ENCODE measurements around the gene ATP8B3.

DNA sequence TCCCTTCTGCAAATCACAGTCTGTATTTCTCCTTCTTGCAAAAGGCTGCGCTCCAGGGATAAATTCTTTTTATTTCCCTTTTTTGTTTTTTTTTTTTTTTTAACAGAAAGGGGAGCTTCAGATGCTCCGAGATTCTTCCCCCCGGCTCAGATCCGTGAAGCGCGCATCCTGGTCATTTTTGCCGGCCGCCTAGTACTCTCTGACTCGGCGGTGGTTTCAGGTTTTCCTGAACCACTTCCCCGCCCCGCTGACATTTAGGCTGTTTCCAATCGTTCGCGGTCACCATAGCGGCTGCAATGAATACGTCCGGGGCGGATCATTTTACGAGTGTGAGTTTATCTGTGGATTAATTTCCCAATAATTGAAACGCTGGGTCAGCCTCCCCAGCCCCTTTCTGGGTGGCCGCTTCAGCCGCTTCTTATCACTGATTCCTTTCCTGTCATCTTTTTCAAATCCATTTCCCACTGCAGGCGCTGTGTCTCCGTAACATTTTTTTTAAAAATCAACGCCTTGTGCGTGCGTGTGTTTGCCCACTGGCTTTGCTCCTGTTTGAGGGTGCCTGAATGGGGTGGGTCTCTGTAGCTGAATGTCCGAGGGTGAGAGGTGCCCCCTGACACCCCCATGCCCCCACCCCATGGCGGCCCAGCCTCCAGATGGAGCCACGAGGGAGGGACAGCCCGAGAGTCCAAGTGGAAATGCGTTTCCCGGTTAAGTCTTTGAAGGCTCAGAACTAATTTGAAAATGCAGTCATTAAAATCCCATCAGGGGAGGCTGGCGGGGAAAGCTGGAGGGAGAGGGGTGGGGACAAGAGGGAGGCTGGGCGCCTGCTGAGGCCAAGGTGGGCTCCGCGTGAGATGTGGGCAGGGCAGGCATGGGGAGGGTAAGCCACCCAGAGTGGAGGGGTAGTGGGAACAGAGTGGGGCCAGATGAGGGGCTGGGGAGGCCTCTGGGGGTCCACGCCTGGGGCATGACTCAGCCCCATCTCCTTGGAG, 48.1 kb downstream of the ATP8B3 start:
- TF ChIP-seq, protein P1, sequence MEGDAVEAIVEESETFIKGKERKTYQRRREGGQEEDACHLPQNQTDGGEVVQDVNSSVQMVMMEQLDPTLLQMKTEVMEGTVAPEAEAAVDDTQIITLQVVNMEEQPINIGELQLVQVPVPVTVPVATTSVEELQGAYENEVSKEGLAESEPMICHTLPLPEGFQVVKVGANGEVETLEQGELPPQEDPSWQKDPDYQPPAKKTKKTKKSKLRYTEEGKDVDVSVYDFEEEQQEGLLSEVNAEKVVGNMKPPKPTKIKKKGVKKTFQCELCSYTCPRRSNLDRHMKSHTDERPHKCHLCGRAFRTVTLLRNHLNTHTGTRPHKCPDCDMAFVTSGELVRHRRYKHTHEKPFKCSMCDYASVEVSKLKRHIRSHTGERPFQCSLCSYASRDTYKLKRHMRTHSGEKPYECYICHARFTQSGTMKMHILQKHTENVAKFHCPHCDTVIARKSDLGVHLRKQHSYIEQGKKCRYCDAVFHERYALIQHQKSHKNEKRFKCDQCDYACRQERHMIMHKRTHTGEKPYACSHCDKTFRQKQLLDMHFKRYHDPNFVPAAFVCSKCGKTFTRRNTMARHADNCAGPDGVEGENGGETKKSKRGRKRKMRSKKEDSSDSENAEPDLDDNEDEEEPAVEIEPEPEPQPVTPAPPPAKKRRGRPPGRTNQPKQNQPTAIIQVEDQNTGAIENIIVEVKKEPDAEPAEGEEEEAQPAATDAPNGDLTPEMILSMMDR (conservative IDR thresholded peaks at IDR 0.05; ENCODE audit: low read depth, low read length), result no peak
- peak; percentile 90 for TF ChIP-seq EZH2 (IDR thresholded peaks at IDR 0.05; ENCODE audit: borderline replicate concordance, low read depth, low read length, poor library complexity, severe bottlenecking)
